ENCODE data around the gene BAHCC1. TPM values are rescaled to one million over a fixed set of nuclear protein-coding genes. Genes with fewer than 3 reads are reported as not detected.

Gene BAHCC1
- total and polyA plus RNA-seq, 2 of the 8 experiments (the other 6 are each of a cell fraction or from before 2014, with no cell fraction given) = 0.26 to 0.58 TPM

GRCh38 chr17:81435652-81436293 lies 40.5 kb downstream of the BAHCC1 start:
- H3K4me1 ChIP-seq (replicated peaks in 1 of 4; ENCODE audit: control insufficient read depth in 3 of 4, insufficient read depth in 4 of 4, low read length in 3 of 4) = peaks cover 0 to 2% (median under 1%) of the 10 kb centered on the region in 4 experiments; a peak in 2 of 7 replicates
- no peaks in the 10 kb centered on the region for H3K9me3 ChIP-seq (ENCODE audit: insufficient read depth in 2 of 2, low read depth in 1 of 2, low read length in 1 of 2)
- H3K27ac ChIP-seq (ENCODE audit: low read depth, low read length) = no peak overlapping the region
- H2BK5ac ChIP-seq (ENCODE audit: low read depth, low read length) = 0 out of 2 replicates have a peak overlapping the region, but pooled peaks have one; percentile 24
- H3K79me2 ChIP-seq (ENCODE audit: control insufficient read depth in 1 of 2, insufficient read depth in 2 of 2, low read length in 2 of 2) = no peaks in the 10 kb centered on the region
- ChIA-PET POLR2A (ENCODE audit: partially characterized antibody) (interaction anchor here (0.6 to 1.0 kb wide), 4 partner anchors 10 to 25 kb away, joined by 3 read pairs; no protein-coding TSS in a partner anchor), CTCF (ENCODE audit: partially characterized antibody) (interaction anchor here (0.6 to 2.4 kb wide), 9 partner anchors 13 to 181 kb away, joined by 3 to 7 read pairs (median 3); no protein-coding TSS in a partner anchor)
- no peak overlapping the region for H4K91ac ChIP-seq (replicated peaks; ENCODE audit: insufficient read length, low read length)
- H2BK120ac ChIP-seq (replicated peaks; ENCODE audit: low read depth, low read length) = no peak overlapping the region
- no peaks in the 10 kb centered on the region for H3K79me1 ChIP-seq (ENCODE audit: low read depth, low read length)
- no peak overlapping the region; a peak in 1 of 7 replicates for H3K9ac ChIP-seq (replicated peaks in 1 of 4; ENCODE audit: extremely low read depth in 1 of 4, low read depth in 3 of 4, low read length in 3 of 4)
- H3K4me3 ChIP-seq (ENCODE audit: extremely low read depth in 1 of 4, insufficient read depth in 2 of 4, low read depth in 3 of 4, low read length in 4 of 4) = no peak overlapping the region
- H3K14ac ChIP-seq (ENCODE audit: insufficient read length) = no peak overlapping the region
- FAIRE-seq (no peak), DNase-seq (ENCODE audit: low read depth in 1 of 2, low spot score in 2 of 2) (no peak)
- H4K8ac ChIP-seq (ENCODE audit: extremely low read depth, insufficient read depth, low read length) = peak overlapping the region; percentile 25
- no peak overlapping the region for H3K18ac ChIP-seq (ENCODE audit: extremely low read depth, low read length)
- H3K23ac ChIP-seq (ENCODE audit: insufficient read length) = no peak overlapping the region
- H2AK5ac ChIP-seq (ENCODE audit: low read depth, low read length) = no peak overlapping the region
- H3K56ac ChIP-seq (replicated peaks; ENCODE audit: insufficient read length, low read depth, low read length) = no peak overlapping the region
- no peak overlapping the region for H3K4ac ChIP-seq (replicated peaks; ENCODE audit: insufficient read length, low read depth, low read length)
- no peak overlapping the region for H2BK12ac ChIP-seq (ENCODE audit: low read depth, low read length)
- H3K27me3 ChIP-seq (replicated peaks in 1 of 4; ENCODE audit: control insufficient read depth in 3 of 4, extremely low read depth in 1 of 4, insufficient read depth in 3 of 4, low read length in 3 of 4) = no peaks in the 10 kb centered on the region
- 93% methylated on average over 5 of the region's 10 CpGs; no CpG with 5 or more reads in 1 of the 2 experiments for WGBS, 2 experiments (ENCODE audit: extremely low coverage in 1 of 2, insufficient coverage in 1 of 2, insufficient read length in 1 of 2, insufficient replicate concordance in 2 of 2, low coverage in 1 of 2, low lambda C conversion rate in 2 of 2, missing lambda C conversion rate in 1 of 2)
- no peak overlapping the region for H3K4me2 ChIP-seq (ENCODE audit: insufficient read depth in 1 of 2, low read depth in 2 of 2, low read length in 2 of 2)
- no peak overlapping the region for H4K5ac ChIP-seq (ENCODE audit: insufficient read length, low read depth, low read length)
- H2BK20ac ChIP-seq (ENCODE audit: low read length) = no peak overlapping the region
- no peaks in the 10 kb centered on the region for H3K36me3 ChIP-seq (ENCODE audit: control insufficient read depth in 2 of 4, insufficient read depth in 4 of 4, low read length in 3 of 4)
- TF ChIP-seq NANOG (IDR thresholded peaks at IDR 0.05; ENCODE audit: insufficient read depth, low read depth, low read length, poor library complexity, severe bottlenecking) (no peak), HDAC2 (IDR thresholded peaks at IDR 0.05; ENCODE audit: borderline replicate concordance in 1 of 2, low read depth in 2 of 2, low read length in 2 of 2) (no peak), SIX5 (IDR thresholded peaks at IDR 0.05; ENCODE audit: low read depth, low read length) (no peak), CREB1 (IDR thresholded peaks at IDR 0.05) (no peak), POLR2AphosphoS5 (IDR thresholded peaks at IDR 0.05; ENCODE audit: low read depth, low read length) (no peak), E2F6 (IDR thresholded peaks at IDR 0.05) (no peak)
- no peaks in the 10 kb centered on the region for H4K20me1 ChIP-seq (replicated peaks in 1 of 2; ENCODE audit: control insufficient read depth in 1 of 2, insufficient read depth in 2 of 2, low read length in 2 of 2)
- 0 out of 2 replicates have a peak overlapping the region, but pooled peaks have one; percentile 8 for H2BK15ac ChIP-seq (ENCODE audit: low read length)
- H3K23me2 ChIP-seq (ENCODE audit: low read depth, low read length) = no peaks in the 10 kb centered on the region
- no peak overlapping the region for H2AFZ ChIP-seq (ENCODE audit: low read length)

Data from H1 (cell line).